UCSD-AML1 (cell line): ENCODE measurements around the gene KIF18B.

Experiments
- DNase-seq: peaks from one replicate; lab custom pipeline; 2025; ENCODE audit not compliant: unreplicated experiment; lab: John Stamatoyannopoulos, UW

The KIF18B gene

DNA sequence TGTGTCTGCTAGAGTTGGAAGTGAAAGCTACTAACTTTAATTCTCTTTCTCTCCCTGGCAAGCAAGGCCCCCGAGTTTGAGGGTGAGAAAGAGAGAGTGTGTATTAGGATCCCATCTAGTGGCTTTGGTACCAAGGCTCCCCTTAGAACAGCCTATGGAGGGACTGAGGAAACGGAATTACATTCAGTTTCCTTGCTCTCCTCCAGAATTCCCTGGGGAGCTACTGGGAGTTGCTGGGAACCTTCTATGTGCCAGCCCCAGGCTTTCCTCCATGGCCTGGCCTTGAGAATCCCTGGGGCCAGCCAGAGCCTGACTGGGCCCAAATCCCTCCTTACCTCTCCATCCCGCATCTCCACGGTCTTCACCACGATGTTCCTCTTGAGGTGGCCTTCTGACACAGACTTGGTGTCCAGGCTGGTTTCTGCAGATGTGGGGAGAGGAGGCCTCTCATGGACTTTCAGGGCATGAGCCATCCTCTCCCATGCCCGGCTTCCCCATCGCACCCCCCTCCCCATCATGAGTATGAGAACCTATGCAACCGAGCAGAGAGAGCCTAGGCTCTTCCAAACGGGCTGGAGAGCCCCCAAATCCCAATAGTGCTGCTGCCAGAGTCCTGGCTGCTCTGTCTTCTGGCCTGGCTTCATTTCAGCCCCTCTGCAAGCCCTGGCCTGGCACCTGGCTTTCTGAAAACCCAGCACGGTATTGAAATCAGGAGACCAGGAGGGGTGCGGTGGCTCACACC, 39.7 kb downstream of the KIF18B start:
- DNase-seq, result no peak

GRCh38 chr17:44906763-44907728, 40.5 kb downstream of the KIF18B start:
- peak; percentile 28 for DNase-seq

DNA sequence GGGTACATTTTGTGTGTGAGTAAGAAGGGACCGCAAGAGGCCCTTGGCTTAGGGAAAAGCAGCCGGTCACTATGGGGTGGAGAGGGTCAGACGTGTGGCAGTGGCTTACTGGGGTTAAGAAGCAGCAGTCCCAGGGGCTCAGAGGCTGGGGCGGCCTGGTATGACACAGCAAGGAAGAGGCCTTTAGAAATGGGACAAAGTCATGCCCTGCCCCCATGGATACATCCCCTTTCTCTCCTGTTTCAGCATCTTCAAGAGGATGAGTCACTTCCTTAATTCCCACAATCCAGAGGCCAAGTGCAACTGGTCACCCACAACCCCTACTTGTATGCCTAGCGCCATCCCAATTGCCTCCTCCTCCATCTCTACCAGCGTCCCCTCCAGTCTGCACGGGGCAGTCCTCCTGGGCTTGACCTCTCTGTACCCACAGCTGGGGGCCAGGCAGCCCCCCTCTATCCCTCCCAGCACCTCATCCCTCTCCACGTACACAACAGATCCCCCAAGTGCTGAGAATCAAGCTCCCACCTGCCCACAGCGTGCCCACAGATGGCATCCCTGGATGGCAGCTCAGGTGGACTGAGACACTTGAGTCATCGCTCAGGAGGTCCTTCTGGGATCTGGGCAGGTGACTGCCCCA, 41.4 kb downstream of the KIF18B start:
- DNase-seq, result no peak

- no peak for DNase-seq
These were observed 42.3 kb downstream of the KIF18B start for GRCh38 chr17:44905006-44906000.

- DNase-seq, result no peak
These were observed 43.3 kb downstream of the KIF18B start for GRCh38 chr17:44904001-44904984.

DNA sequence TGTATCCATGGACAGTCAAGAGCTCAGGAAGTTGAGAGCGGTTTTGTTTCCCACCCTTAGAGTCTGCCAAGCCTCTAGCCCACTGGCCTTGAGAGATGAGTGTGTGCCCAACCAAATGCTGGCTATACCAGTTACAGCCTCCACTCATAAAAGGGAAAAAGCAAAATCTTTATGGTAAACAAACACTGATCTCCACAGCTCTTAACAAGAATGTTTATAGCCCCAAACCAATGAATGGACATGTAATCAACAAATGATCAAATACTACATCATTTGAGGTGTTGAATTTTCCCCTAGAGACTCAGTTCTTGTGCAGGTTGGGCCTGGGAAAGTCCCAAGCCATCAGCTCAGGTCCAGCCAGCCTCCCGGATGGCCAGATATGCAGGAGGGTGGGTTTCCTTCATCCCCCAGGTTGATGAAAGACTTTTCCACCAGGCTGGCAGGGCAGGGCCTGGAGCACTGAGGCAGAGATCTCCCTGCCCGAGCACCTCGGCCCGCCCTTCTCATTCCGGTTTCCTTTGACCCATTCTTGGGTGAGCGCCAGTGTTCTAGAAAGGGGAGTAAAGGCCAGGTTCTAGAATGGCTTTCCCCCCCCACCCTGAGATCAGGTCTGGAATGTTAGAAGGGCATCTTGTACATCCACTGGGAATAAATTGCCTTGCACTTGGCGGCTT, 44.4 kb downstream of the KIF18B start:
- DNase-seq, result no peak

- no peak for DNase-seq
These were observed 45.3 kb downstream of the KIF18B start for GRCh38 chr17:44902135-44902760.

- DNase-seq, result no peak
These were observed 46.1 kb downstream of the KIF18B start for GRCh38 chr17:44901411-44901921.

GRCh38 chr17:44900894-44901293, 46.7 kb downstream of the KIF18B start:
- DNase-seq, result no peak

GRCh38 chr17:44899074-44899782, 48.3 kb downstream of the KIF18B start, which contains the start of gene EFTUD2:
EFTUD2 (minus strand) TSS chr17:44899445; CDS start chr17:44894521, 4,924 bp downstream.
- DNase-seq, result peak; percentile 91

GRCh38 chr17:44898768-44899073, 48.9 kb downstream of the KIF18B start:
- no peak for DNase-seq

DNA sequence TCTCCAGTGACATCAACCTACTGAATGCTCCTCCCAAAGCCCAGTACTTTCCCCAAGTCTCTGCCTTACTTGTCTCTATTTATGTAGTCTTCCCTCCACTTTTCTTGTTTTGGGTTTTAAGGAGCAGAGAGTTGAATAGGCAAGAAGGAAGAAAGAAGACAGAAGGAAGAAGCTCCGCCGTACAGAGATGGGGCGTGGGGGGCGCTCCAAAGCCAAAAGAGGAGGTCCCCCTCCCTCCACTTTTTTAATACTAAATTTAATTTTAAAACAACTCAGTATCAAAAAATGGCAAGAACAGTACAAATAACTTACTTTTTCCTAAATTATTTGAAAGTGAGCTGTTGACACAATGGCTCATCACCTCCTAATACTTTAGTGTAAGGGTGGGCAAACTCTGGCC, 52.9 kb downstream of the KIF18B start:
- no peak for DNase-seq

- DNase-seq, result no peak
These were observed 55.3 kb downstream of the KIF18B start for GRCh38 chr17:44892250-44892649.

GRCh38 chr17:44889003-44889402, 58.6 kb downstream of the KIF18B start:
- DNase-seq, result no peak

GRCh38 chr17:44887971-44888954, 59.3 kb downstream of the KIF18B start:
- peak; percentile 21 for DNase-seq

DNA sequence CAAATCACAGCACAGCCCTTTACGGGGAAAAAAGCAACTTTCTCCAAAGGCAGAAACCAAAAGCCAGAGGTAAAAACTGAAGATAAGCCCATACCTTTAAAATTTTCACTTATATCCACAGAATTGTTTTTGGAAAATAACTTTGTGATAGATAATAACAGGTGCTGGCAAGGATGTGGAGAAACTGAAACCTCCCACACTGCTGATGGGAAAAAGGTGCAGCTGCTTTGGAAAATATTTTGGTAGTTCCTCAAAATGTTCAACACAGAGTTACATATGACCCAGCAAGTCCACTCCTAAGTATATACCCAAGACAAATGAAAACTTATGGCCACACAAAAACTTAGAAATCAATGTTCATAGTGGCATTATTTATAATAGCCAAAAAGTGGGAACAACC, 60.6 kb downstream of the KIF18B start:
- no peak for DNase-seq
